Measurements from ENCODE around the gene ARMC5.
"Not testable (repeated sequence)": the region's sequence is repeated elsewhere in the genome, so short reads cannot be mapped to it uniquely, and the experiment has no call there.

Gene ARMC5

GRCh38 chr16:31458844-31459686, at the start of gene ARMC5:
TSS of gene ARMC5 (plus strand) at chr16:31459501. CDS start at chr16:31459525, 24 bp downstream.
- peak; percentile 92 to 96 for DNase-seq (ENCODE audit: low read depth in 2 of 2)

- DNase-seq (ENCODE audit: low read depth in 2 of 2) = no peak
These were observed 49.2 kb upstream of the ARMC5 start for GRCh38 chr16:31410082-31410481.

- DNase-seq (ENCODE audit: low read depth in 2 of 2) = no peak
These were observed 48.1 kb upstream of the ARMC5 start for GRCh38 chr16:31411024-31411844.

GRCh38 chr16:31412750-31413149, 46.6 kb upstream of the ARMC5 start:
- no peak for DNase-seq (ENCODE audit: low read depth in 2 of 2)

GRCh38 chr16:31413381-31413780, 45.9 kb upstream of the ARMC5 start:
- no peak for DNase-seq (ENCODE audit: low read depth in 2 of 2)

- no peak for DNase-seq (ENCODE audit: low read depth in 2 of 2)
These were observed 45.4 kb upstream of the ARMC5 start for GRCh38 chr16:31413943-31414342.

- DNase-seq (ENCODE audit: low read depth in 2 of 2) = no peak
These were observed 44.6 kb upstream of the ARMC5 start for GRCh38 chr16:31414706-31415105.

- DNase-seq (ENCODE audit: low read depth in 2 of 2) = no peak
These were observed 42.9 kb upstream of the ARMC5 start for GRCh38 chr16:31416371-31416770.

GRCh38 chr16:31417036-31417435, 42.3 kb upstream of the ARMC5 start:
- not testable (repeated sequence) for DNase-seq (ENCODE audit: low read depth in 2 of 2)

- no peak for DNase-seq (ENCODE audit: low read depth in 2 of 2)
These were observed 41.4 kb upstream of the ARMC5 start for GRCh38 chr16:31417916-31418315.

- no peak for DNase-seq (ENCODE audit: low read depth in 2 of 2)
These were observed 39.3 kb upstream of the ARMC5 start for GRCh38 chr16:31420037-31420436.

- peak; percentile 27 to 44 for DNase-seq (ENCODE audit: low read depth in 2 of 2)
These were observed 37.7 kb upstream of the ARMC5 start for GRCh38 chr16:31421587-31421986.

- DNase-seq (ENCODE audit: low read depth in 2 of 2) = no peak
These were observed 36.1 kb upstream of the ARMC5 start for GRCh38 chr16:31423241-31423640.

- no peak for DNase-seq (ENCODE audit: low read depth in 2 of 2)
These were observed 35.5 kb upstream of the ARMC5 start for GRCh38 chr16:31423801-31424200.

- DNase-seq (ENCODE audit: low read depth in 2 of 2) = peak; percentile 56 to 67
These were observed 31.6 kb upstream of the ARMC5 start for GRCh38 chr16:31427441-31428278.

GRCh38 chr16:31428279-31428597, 31.1 kb upstream of the ARMC5 start, which contains the start of gene COX6A2:
TSS of gene COX6A2 (minus strand) at chr16:31428360. CDS start at chr16:31428325, 35 bp downstream.
- no peak for DNase-seq (ENCODE audit: low read depth in 2 of 2)

- DNase-seq (ENCODE audit: low read depth in 2 of 2) = no peak
These were observed 30.6 kb upstream of the ARMC5 start for GRCh38 chr16:31428638-31429247.

- no peak for DNase-seq (ENCODE audit: low read depth in 2 of 2)
These were observed 30.0 kb upstream of the ARMC5 start for GRCh38 chr16:31429314-31429713.

- DNase-seq (ENCODE audit: low read depth in 2 of 2) = no peak
These were observed 29.5 kb upstream of the ARMC5 start for GRCh38 chr16:31429796-31430195.

- DNase-seq (ENCODE audit: low read depth in 2 of 2) = no peak
These were observed 28.8 kb upstream of the ARMC5 start for GRCh38 chr16:31430380-31431052.
